ENCODE data around the gene MX2. TPM values are rescaled to one million over a fixed set of nuclear protein-coding genes. Genes with fewer than 3 reads are reported as not detected.

MX2 gene
- total RNA-seq, 1 experiment from 2014 or later = 17.6 TPM

- Mint-ChIP-seq H3K4me1 (ENCODE audit: low read depth, unreplicated experiment) (no peaks in the 10 kb centered on the region), H3K36me3 (ENCODE audit: insufficient read depth, unreplicated experiment) (no peaks in the 10 kb centered on the region), H3K27me3 (ENCODE audit: unreplicated experiment) (peaks cover 34% of the 10 kb centered on the region), H3K4me3 (ENCODE audit: low read depth, unreplicated experiment) (no peak overlapping the region), H3K9me3 (ENCODE audit: low read depth, unreplicated experiment) (no peaks in the 10 kb centered on the region), H3K27ac (ENCODE audit: unreplicated experiment) (no peak overlapping the region)
- TF ChIP-seq CTCF (IDR thresholded peaks at IDR 0.05; ENCODE audit: unreplicated experiment) = no peak
- intact Hi-C loops (cut with micrococcal nuclease; ENCODE audit: unreplicated experiment) = no loop called here
- CTCF ChIA-PET = no interaction called here
- no peak for DNase-seq
- no TSS peak for BruUV-seq (replicated peaks)
Measured at GRCh38 chr21:41388259-41388658, 26.4 kb downstream of the MX2 start.

- peaks cover 53% of the 10 kb centered on the region for H3K27me3 Mint-ChIP-seq (ENCODE audit: unreplicated experiment)
- no peaks in the 10 kb centered on the region for H3K4me1 Mint-ChIP-seq (ENCODE audit: low read depth, unreplicated experiment)
Measured at GRCh38 chr21:41390043-41390639, 28.3 kb downstream of the MX2 start.

GRCh38 chr21:41393876-41394465 is 32.1 kb downstream of the MX2 start:
- Mint-ChIP-seq H3K36me3 (ENCODE audit: insufficient read depth, unreplicated experiment) (peaks cover 4% of the 10 kb centered on the region), H3K9me3 (ENCODE audit: low read depth, unreplicated experiment) (no peaks in the 10 kb centered on the region), H3K27ac (ENCODE audit: unreplicated experiment) (no peak overlapping the region), H3K4me1 (ENCODE audit: low read depth, unreplicated experiment) (no peaks in the 10 kb centered on the region), H3K27me3 (ENCODE audit: unreplicated experiment) (peaks cover 30% of the 10 kb centered on the region), H3K4me3 (ENCODE audit: low read depth, unreplicated experiment) (no peak overlapping the region)
- DNase-seq = no peak
- BruUV-seq (replicated peaks) = no TSS peak
- TF ChIP-seq CTCF (IDR thresholded peaks at IDR 0.05; ENCODE audit: unreplicated experiment) = no peak
- intact Hi-C loops (cut with micrococcal nuclease; ENCODE audit: unreplicated experiment) = no loop called here
- CTCF ChIA-PET = no interaction called here

More at GRCh38 chr21:41390043-41390639, 28.3 kb downstream of the MX2 start:
- H3K9me3 Mint-ChIP-seq (ENCODE audit: low read depth, unreplicated experiment) = no peaks in the 10 kb centered on the region
- no peak overlapping the region for H3K27ac Mint-ChIP-seq (ENCODE audit: unreplicated experiment)
- DNase-seq = no peak
- no TSS peak for BruUV-seq (replicated peaks)
- no peaks in the 10 kb centered on the region for H3K36me3 Mint-ChIP-seq (ENCODE audit: insufficient read depth, unreplicated experiment)
- TF ChIP-seq CTCF (IDR thresholded peaks at IDR 0.05; ENCODE audit: unreplicated experiment) = no peak
- CTCF ChIA-PET = no interaction called here
- H3K4me3 Mint-ChIP-seq (ENCODE audit: low read depth, unreplicated experiment) = no peak overlapping the region
- intact Hi-C loops (cut with micrococcal nuclease; ENCODE audit: unreplicated experiment) = no loop called here

DNA sequence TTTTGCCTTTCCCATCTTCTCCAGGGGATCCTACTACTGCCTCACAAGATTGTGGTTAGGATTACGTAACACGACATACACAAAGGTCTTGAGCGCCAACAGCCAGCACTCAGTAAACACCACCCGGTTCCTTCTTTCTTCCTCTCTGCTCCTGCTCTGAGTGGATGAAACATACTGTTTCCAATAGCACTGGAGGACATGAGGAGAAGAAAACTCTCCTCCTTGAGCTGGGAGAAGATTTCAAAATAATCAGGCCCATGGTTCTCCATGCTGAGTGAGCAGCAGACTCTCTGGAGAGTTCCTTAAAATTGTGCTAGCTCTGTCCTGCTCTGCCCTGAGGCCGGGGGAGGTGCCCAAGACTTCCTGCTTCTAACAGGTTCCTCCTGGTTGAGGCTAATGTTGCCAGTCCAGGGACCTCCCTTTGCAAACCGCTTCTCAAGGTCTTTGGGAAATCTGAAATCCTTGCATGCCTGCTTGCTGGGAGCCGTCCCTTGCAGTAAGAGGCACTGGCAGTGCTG is 34.8 kb downstream of the MX2 start:
- DNase-seq = peak; percentile 15
- TF ChIP-seq CTCF (IDR thresholded peaks at IDR 0.05; ENCODE audit: unreplicated experiment) = no peak
- Mint-ChIP-seq H3K27me3 (ENCODE audit: unreplicated experiment) (peaks cover 42% of the 10 kb centered on the region), H3K27ac (ENCODE audit: unreplicated experiment) (no peak overlapping the region), H3K4me3 (ENCODE audit: low read depth, unreplicated experiment) (no peak overlapping the region), H3K4me1 (ENCODE audit: low read depth, unreplicated experiment) (no peaks in the 10 kb centered on the region), H3K36me3 (ENCODE audit: insufficient read depth, unreplicated experiment) (peaks cover 4% of the 10 kb centered on the region), H3K9me3 (ENCODE audit: low read depth, unreplicated experiment) (no peaks in the 10 kb centered on the region)
- intact Hi-C loops (cut with micrococcal nuclease; ENCODE audit: unreplicated experiment) = no loop called here
- CTCF ChIA-PET = no interaction called here
- no TSS peak for BruUV-seq (replicated peaks)

Measured in Calu3 (cell line).